ENCODE measurements around the gene SCAP.
"Not testable (repeated sequence)": the region's sequence is repeated elsewhere in the genome, so short reads cannot be mapped to it uniquely, and the experiment has no call there.

The SCAP gene

GRCh38 chr3:47475570-47476329 lies at the start of gene SCAP:
TSS of gene SCAP (minus strand) at chr3:47475941. CDS start at chr3:47442993, 32,948 bp downstream.
- DNase-seq (ENCODE audit: low read depth): peak; percentile 93

- no peak for DNase-seq (ENCODE audit: low read depth)
Observed at GRCh38 chr3:47523310-47524073, 47.8 kb upstream of the SCAP start.

GRCh38 chr3:47522082-47522987 lies 46.6 kb upstream of the SCAP start:
- DNase-seq (ENCODE audit: low read depth): peak; percentile 42

- DNase-seq (ENCODE audit: low read depth): no peak
Observed at GRCh38 chr3:47520756-47521155, 45.0 kb upstream of the SCAP start.

GRCh38 chr3:47517937-47518336 lies 42.2 kb upstream of the SCAP start:
- DNase-seq (ENCODE audit: low read depth): no peak

- no peak for DNase-seq (ENCODE audit: low read depth)
Observed at GRCh38 chr3:47515864-47516319, 40.2 kb upstream of the SCAP start.

GRCh38 chr3:47515100-47515499 lies 39.4 kb upstream of the SCAP start:
- no peak for DNase-seq (ENCODE audit: low read depth)

GRCh38 chr3:47513125-47513929 lies 37.6 kb upstream of the SCAP start, which contains the start of gene ELP6:
TSS of gene ELP6 (minus strand) at chr3:47513712. CDS start at chr3:47513590, 122 bp downstream.
- peak; percentile 96 for DNase-seq (ENCODE audit: low read depth)

GRCh38 chr3:47512416-47513124 lies 36.8 kb upstream of the SCAP start:
- no peak for DNase-seq (ENCODE audit: low read depth)

GRCh38 chr3:47505267-47505666 lies 29.5 kb upstream of the SCAP start:
- not testable (repeated sequence) for DNase-seq (ENCODE audit: low read depth)

GRCh38 chr3:47504113-47504512 lies 28.4 kb upstream of the SCAP start:
- DNase-seq (ENCODE audit: low read depth): no peak

GRCh38 chr3:47503033-47503432 lies 27.3 kb upstream of the SCAP start:
- DNase-seq (ENCODE audit: low read depth): no peak

GRCh38 chr3:47496892-47497291 lies 21.2 kb upstream of the SCAP start:
- no peak for DNase-seq (ENCODE audit: low read depth)

GRCh38 chr3:47495886-47496285 lies 20.1 kb upstream of the SCAP start:
- no peak for DNase-seq (ENCODE audit: low read depth)

GRCh38 chr3:47495111-47495510 lies 19.4 kb upstream of the SCAP start:
- DNase-seq (ENCODE audit: low read depth): no peak

GRCh38 chr3:47491777-47492176 lies 16.0 kb upstream of the SCAP start:
- no peak for DNase-seq (ENCODE audit: low read depth)

- no peak for DNase-seq (ENCODE audit: low read depth)
Observed at GRCh38 chr3:47491186-47491585, 15.4 kb upstream of the SCAP start.

- DNase-seq (ENCODE audit: low read depth): no peak
Observed at GRCh38 chr3:47487265-47487664, 11.5 kb upstream of the SCAP start.

GRCh38 chr3:47485812-47486211 lies 10.1 kb upstream of the SCAP start:
- no peak for DNase-seq (ENCODE audit: low read depth)

- no peak for DNase-seq (ENCODE audit: low read depth)
Observed at GRCh38 chr3:47482366-47482765, 6.6 kb upstream of the SCAP start.

GRCh38 chr3:47481763-47482162 lies 6.0 kb upstream of the SCAP start:
- DNase-seq (ENCODE audit: low read depth): not testable (repeated sequence)

Data from stimulated activated CD8-positive, alpha-beta memory T cell treated with anti-CD3 and anti-CD28 coated beads, Interleukin-12 subunit alpha, Interleukin-12 subunit beta, amount 100 ng/mL, for 1 hour (primary cell).